Measurements from ENCODE around the gene CSNK2A3.

Gene CSNK2A3

DNA sequence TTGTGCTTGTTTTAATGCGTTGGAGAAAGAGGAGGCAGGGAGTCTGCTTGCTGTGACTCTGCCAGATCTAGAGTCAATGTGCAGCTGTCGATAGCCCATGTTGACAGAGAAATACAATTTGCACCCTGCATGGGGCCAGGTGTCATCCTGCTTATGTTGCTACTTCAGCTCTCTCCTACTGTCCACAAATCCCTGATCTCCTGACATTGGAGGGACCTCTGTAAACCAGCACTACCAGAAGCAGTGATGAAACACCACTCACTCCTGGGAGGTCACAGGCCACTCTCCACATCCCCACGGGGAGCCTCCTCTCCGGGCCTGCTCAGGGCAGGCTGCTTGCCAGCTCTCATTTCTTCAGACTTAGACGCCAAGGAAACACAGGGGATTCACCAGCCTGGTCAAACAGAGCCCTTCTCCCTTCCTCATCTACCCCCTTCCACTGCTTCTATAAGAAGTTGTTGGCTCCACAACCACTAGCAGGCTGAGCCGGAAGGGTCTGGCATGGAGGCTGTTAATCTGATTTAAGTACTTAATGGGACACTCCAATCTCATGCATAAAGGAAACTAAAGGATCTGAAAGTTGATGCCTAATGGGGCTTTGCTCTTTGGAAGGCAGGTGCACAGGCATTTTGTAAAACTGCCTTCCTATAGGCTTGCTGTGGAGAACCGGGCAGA lies 29.9 kb upstream of the CSNK2A3 start:
- Histone ChIP-seq H3K27ac (no peak overlapping the region), H3K79me2 (ENCODE audit: insufficient read depth, low read depth) (no peaks in the 10 kb centered on the region), H3K4me1 (ENCODE audit: low read depth, poor library complexity, severe bottlenecking) (peaks cover 1% of the 10 kb centered on the region), H3K9ac (no peak overlapping the region), H2AFZ (ENCODE audit: low read depth) (no peak overlapping the region), H3K4me2 (no peak overlapping the region), H3K4me3 (IDR thresholded peaks at IDR 0.05; ENCODE audit: insufficient read depth, low read depth, low read length) (no peak overlapping the region), H4K20me1 (ENCODE audit: insufficient read depth) (no peaks in the 10 kb centered on the region), H3K27me3 (ENCODE audit: insufficient read depth, low read depth) (no peaks in the 10 kb centered on the region), H3K36me3 (ENCODE audit: insufficient read depth) (no peaks in the 10 kb centered on the region)
- TF ChIP-seq, protein P1, sequence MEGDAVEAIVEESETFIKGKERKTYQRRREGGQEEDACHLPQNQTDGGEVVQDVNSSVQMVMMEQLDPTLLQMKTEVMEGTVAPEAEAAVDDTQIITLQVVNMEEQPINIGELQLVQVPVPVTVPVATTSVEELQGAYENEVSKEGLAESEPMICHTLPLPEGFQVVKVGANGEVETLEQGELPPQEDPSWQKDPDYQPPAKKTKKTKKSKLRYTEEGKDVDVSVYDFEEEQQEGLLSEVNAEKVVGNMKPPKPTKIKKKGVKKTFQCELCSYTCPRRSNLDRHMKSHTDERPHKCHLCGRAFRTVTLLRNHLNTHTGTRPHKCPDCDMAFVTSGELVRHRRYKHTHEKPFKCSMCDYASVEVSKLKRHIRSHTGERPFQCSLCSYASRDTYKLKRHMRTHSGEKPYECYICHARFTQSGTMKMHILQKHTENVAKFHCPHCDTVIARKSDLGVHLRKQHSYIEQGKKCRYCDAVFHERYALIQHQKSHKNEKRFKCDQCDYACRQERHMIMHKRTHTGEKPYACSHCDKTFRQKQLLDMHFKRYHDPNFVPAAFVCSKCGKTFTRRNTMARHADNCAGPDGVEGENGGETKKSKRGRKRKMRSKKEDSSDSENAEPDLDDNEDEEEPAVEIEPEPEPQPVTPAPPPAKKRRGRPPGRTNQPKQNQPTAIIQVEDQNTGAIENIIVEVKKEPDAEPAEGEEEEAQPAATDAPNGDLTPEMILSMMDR (conservative IDR thresholded peaks at IDR 0.05; ENCODE audit: low read depth, low read length): no peak

DNA sequence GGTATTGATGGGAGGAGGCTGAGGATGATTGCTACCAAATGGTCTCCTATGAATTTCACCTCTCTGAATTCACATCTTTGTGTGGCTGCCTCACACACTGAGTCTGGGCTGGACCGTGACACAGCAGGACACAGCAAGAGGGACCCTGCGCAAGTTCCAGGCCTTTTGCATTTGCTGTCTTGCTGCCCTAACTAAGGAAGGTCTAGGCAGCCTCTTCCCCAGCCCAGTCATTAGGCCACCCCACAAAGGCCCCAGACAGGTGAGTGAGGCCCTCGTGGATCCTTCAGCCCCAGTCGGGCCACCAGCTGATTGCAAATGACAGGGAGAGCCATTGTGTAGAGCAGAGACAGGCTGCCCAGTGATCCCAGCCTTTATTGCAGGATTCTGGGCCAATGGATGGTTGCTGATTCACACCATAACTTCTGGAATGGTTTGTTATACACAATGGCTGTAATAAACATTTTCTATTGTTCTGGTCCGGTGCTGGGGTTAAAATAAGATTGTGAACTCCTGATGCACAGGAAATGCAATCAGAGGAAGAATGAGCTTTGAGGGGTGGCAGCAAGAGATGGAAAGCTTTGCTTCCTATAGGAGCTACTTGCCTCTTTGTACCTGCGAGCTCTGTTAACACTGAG lies 28.5 kb upstream of the CSNK2A3 start:
- Histone ChIP-seq H3K4me1 (ENCODE audit: low read depth, poor library complexity, severe bottlenecking) (no peaks in the 10 kb centered on the region), H2AFZ (ENCODE audit: low read depth) (no peak overlapping the region), H4K20me1 (ENCODE audit: insufficient read depth) (no peaks in the 10 kb centered on the region), H3K36me3 (ENCODE audit: insufficient read depth) (no peaks in the 10 kb centered on the region), H3K4me2 (no peak overlapping the region), H3K27ac (no peak overlapping the region), H3K27me3 (ENCODE audit: insufficient read depth, low read depth) (no peaks in the 10 kb centered on the region), H3K9ac (no peak overlapping the region), H3K79me2 (ENCODE audit: insufficient read depth, low read depth) (no peaks in the 10 kb centered on the region), H3K4me3 (IDR thresholded peaks at IDR 0.05; ENCODE audit: insufficient read depth, low read depth, low read length) (no peak overlapping the region)
- TF ChIP-seq, protein P1 (conservative IDR thresholded peaks at IDR 0.05; ENCODE audit: low read depth, low read length): no peak

DNA sequence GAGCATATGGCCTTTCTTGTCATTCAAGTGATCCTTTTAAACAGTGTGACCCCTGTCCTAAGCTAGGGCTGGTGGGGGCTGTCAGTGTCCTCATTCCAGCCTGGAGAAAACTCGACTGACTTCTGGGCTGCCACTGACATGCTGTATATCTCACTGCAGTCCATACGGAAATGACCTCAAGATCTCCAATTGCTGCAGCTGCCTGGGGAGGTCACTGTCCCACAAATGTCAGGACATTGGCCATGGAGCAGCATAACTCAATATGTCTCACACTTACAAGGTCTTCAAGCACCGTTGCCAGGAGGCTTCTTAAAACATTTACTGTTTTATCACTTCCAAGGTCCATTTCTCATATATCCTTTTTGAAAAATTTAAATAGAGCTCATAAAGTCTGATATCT lies 27.8 kb upstream of the CSNK2A3 start:
- H3K79me2 ChIP-seq (ENCODE audit: insufficient read depth, low read depth): no peaks in the 10 kb centered on the region
- H3K4me1 ChIP-seq (ENCODE audit: low read depth, poor library complexity, severe bottlenecking): no peaks in the 10 kb centered on the region
- no peaks in the 10 kb centered on the region for H4K20me1 ChIP-seq (ENCODE audit: insufficient read depth)
- H3K4me3 ChIP-seq (IDR thresholded peaks at IDR 0.05; ENCODE audit: insufficient read depth, low read depth, low read length): no peak overlapping the region
- no peak overlapping the region for H3K9ac ChIP-seq
- H2AFZ ChIP-seq (ENCODE audit: low read depth): no peak overlapping the region
- no peak overlapping the region for H3K27ac ChIP-seq
- H3K36me3 ChIP-seq (ENCODE audit: insufficient read depth): no peaks in the 10 kb centered on the region
- TF ChIP-seq, protein P1 (conservative IDR thresholded peaks at IDR 0.05; ENCODE audit: low read depth, low read length): no peak
- no peaks in the 10 kb centered on the region for H3K27me3 ChIP-seq (ENCODE audit: insufficient read depth, low read depth)
- H3K4me2 ChIP-seq: no peak overlapping the region

DNA sequence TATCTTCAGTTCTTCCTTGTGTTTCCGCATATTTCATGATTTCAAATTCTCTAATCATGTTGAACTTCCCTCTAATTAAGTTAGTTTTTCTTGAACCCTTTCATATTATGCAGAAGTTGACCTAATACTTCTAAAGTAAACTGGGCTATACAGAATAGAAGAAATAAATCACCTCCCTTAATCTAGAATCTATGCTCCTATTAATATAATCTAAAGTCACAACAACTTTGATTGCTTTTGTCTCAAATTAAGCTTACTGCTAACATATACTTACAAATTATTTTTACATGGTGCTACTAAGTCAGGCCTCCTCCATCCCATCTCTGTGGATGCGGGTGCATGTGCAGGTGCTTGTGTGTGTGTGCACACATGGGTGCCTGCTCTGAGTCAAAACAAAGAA lies 27.3 kb upstream of the CSNK2A3 start:
- TF ChIP-seq, protein P1 (conservative IDR thresholded peaks at IDR 0.05; ENCODE audit: low read depth, low read length): no peak
- Histone ChIP-seq H3K4me1 (ENCODE audit: low read depth, poor library complexity, severe bottlenecking) (no peaks in the 10 kb centered on the region), H3K27ac (no peak overlapping the region), H3K36me3 (ENCODE audit: insufficient read depth) (no peaks in the 10 kb centered on the region), H3K4me2 (no peak overlapping the region), H3K9ac (no peak overlapping the region), H3K27me3 (ENCODE audit: insufficient read depth, low read depth) (no peaks in the 10 kb centered on the region), H3K79me2 (ENCODE audit: insufficient read depth, low read depth) (no peaks in the 10 kb centered on the region), H4K20me1 (ENCODE audit: insufficient read depth) (no peaks in the 10 kb centered on the region), H2AFZ (ENCODE audit: low read depth) (no peak overlapping the region), H3K4me3 (IDR thresholded peaks at IDR 0.05; ENCODE audit: insufficient read depth, low read depth, low read length) (no peak overlapping the region)

Data from KMS-11 (cell line).